Heart left ventricle (tissue), 13 donors: ENCODE measurements around the gene HELB.

Experiments
- CTCF ChIP-seq, 12 donors: fragments of 200-600 bp; sonication (generic) in 4 of 12; IDR thresholded peaks; one replicate each; pipeline versions ENCODE4 v1.5.0 to v1.8.0; 2018 to 2022; ENCODE audit warnings: antibody characterized with exemption in 12 of 12, mild to moderate bottlenecking in 5 of 12
- POLR2A ChIP-seq, 2 donors: fragments of 450-650 bp; IDR thresholded peaks; one replicate each; pipeline ENCODE4 v1.6.1; 2017; ENCODE audit warnings: antibody characterized with exemption in 2 of 2, mild to moderate bottlenecking in 2 of 2, moderate library complexity in 2 of 2
- donor health status: ischemic (EF 13 %, LVEDD 7.1; RV severe dilation, severe dysfunction).
- donor health status: DM: no; HTN: yes; CAD: no.
- donor health status: DM: no; HTN: no; CAD: no.
- donor health status: ischemic (EF 25% LVEDD 6.9; RV normal size, moderate dysfunction).
- donor health status: ischemic (EF 25% LVEDD 5.7; RV mildly dilated, moderate dysfunction).
- donor health status: ischemic (EF 35%, LVEDD 5.7; RV mildly dilated, moderate dysfunction).
- donor health status: nonischemic (EF 11% LVEDD 7.7; RV severe dilation, severe dysfunction).
- donor health status: DM: yes; HTN: yes; CAD: no.
- donor health status: PGD.
- donor health status: ischemic (EF 29% LVEDD 5.4; RV normal size, mild dysfunction).
- donor health status: nonischemic (EF 23%, LVEDD 6.1; RV moderate dilation, normal function).

GRCh38 chr12:66268562-66268961, 33.7 kb upstream of the HELB start:
- TF ChIP-seq POLR2A (IDR thresholded peaks at IDR 0.05) (no peak), CTCF (IDR thresholded peaks at IDR 0.05) (no peak)
